ENCODE measurements around the gene GGN. TPM values are rescaled to one million over a fixed set of nuclear protein-coding genes. Genes with fewer than 3 reads are reported as not detected.
"Not testable (repeated sequence)": the region's sequence is repeated elsewhere in the genome, so short reads cannot be mapped to it uniquely, and the experiment has no call there.

Gene GGN
- total RNA-seq, 2 donors from 2014 or later = 0.95 TPM; not detected in 1

DNA sequence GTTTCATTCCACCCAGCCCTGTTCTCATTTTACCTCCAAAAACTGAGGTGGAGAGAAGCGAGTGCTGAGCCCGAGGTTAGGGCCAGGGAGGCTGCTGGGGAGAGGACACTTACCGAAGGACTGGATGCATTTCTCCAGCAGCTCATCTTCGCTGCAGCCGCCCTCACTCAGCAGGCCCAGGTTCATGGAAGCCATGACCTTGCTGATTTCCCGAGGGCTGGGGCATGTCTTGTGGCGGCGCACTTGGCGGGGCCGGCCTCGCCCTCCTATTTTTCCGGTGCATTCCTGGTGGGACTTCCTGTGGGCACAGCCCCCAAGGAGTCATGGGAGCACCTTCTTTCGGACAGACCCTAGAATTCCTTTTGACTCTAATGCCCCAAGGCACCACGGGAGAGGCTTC lies 34.0 kb upstream of the GGN start:
- Mint-ChIP-seq H3K27me3 (no peaks in the 10 kb centered on the region), H3K27ac (no peak overlapping the region), H3K4me1 (peaks cover 23% of the 10 kb centered on the region), H3K36me3 (ENCODE audit: low read depth) (peaks cover 23% of the 10 kb centered on the region), H3K9me3 (no peaks in the 10 kb centered on the region), H3K4me3 (no peak overlapping the region)
- ATAC-seq (replicated peaks) = no peak

DNA sequence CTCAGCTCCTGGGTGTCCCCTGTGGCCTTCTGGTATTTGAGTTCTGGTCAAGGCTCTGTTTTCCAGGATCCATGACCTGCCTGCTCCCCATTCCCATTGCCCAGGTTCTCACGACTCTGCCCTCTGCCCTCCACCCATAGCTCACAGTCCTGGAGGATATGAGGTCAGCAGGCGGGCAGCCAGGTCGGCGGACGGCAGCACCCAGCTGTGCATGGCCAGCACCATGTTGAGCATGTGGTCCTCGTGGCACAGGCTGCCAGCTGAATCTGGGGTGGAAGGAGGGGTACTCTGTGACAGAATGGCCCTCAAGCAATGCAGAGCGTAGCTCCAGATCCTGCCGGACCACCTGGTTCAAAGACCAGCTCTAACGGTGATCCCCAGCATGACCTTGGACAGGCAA lies 33.1 kb upstream of the GGN start:
- H3K36me3 Mint-ChIP-seq (ENCODE audit: low read depth) = peaks cover 24% of the 10 kb centered on the region
- H3K9me3 Mint-ChIP-seq = no peaks in the 10 kb centered on the region
- no peak overlapping the region for H3K27ac Mint-ChIP-seq
- H3K27me3 Mint-ChIP-seq = no peaks in the 10 kb centered on the region
- H3K4me3 Mint-ChIP-seq = no peak overlapping the region
- no peak for ATAC-seq (replicated peaks)
- peaks cover 23% of the 10 kb centered on the region for H3K4me1 Mint-ChIP-seq

DNA sequence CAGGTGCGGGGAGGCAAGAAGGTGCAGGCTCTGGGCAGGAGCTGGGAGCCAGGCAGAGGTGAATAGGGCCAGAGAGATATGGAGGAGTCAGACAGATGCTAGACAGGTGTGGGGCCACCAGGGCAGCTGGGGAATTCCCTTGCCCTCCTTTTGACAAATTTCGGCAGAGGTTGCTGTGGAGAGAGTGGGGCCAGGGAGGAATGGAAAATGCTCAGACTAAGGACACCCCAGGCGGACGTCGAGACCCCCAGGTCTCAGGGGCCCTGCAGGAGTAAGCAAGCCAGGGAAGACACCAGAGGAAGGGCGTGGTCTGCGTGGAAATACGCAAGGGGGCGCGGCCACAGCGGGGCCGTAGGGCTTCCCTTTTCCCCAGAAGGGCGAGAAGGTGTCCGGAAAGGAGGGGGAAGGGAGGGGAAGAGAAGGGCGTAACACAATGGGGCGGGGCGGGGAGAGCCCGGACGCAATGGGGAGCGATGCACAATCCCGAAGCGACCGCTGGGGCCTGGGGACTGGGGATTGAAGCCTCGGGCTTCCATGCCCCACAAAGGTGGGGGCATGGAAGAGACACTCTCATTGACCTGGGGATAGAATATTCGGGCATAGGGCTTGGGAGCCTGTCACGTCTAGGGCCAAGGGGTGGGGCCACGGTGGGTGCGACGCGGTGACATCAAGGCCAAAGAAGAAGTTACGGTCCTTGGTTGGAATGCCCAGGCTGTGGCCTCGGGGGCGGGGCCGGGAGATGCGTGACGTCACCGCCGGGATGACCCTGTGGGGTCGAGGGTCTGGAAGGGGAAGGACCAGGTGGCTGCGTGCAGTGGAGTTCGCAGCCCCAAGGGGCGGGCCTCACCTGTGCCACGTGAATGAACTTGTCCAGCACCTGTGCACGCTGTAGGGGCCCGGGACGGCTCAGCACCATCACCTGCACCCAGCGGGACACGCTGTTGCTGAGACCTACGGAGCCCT lies 30.0 kb upstream of the GGN start:
- no peaks in the 10 kb centered on the region for H3K27me3 Mint-ChIP-seq
- H3K4me1 Mint-ChIP-seq = peaks cover 23% of the 10 kb centered on the region

DNA sequence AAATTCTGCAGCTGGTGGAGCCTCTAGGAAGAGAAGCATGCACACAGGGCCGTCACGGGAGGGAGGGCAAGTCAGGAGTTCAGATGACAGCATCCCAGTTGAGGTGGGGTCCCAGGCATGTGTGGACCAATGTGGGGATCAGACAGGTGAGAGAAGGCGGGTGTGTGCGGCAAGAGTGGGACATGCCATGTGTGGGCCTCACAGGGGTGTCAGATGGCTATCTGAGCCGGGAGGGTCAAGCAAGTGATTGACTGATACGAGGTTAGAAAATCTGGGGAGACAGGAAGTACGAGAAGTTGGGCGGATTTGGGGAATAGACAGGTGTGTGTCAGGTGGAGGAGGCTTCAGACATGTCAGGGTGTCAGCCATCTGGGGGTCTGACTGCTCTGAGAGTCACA lies 29.3 kb upstream of the GGN start:
- Mint-ChIP-seq H3K27me3 (no peaks in the 10 kb centered on the region), H3K4me1 (peaks cover 23% of the 10 kb centered on the region), H3K9me3 (no peaks in the 10 kb centered on the region), H3K27ac (peak overlapping the region; percentile 92), H3K36me3 (ENCODE audit: low read depth) (peaks cover 24% of the 10 kb centered on the region), H3K4me3 (peak overlapping the region; percentile 83)
- no peak for ATAC-seq (replicated peaks)

More for the DNA sequence above, 30.0 kb upstream of the GGN start:
- peak; percentile 90 for ATAC-seq (replicated peaks)
- H3K36me3 Mint-ChIP-seq (ENCODE audit: low read depth) = peaks cover 18% of the 10 kb centered on the region
- peak overlapping the region; percentile 83 for H3K4me3 Mint-ChIP-seq
- H3K27ac Mint-ChIP-seq = peak overlapping the region; percentile 92
- H3K9me3 Mint-ChIP-seq = no peaks in the 10 kb centered on the region

DNA sequence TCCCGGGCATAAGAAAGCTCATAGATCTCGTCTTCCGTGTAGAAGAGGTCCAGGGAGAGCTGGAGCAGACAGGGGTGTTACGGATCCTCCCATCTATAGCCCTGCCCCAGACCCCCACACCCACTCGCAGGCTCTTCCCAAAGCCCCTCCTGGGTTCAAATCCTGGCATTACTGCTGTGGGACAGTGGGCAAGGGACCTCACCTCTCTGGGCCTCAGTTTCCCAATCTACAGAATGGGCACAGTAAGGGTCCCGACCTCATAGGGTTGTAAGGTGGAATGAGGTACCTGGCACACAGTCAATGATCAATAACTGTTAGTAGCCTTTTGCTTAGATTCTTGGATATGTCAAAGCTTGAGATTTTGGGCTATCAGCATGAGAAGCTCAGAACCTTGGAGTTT lies 25.6 kb upstream of the GGN start:
- ATAC-seq (replicated peaks) = no peak
- peaks cover 12% of the 10 kb centered on the region for H3K4me1 Mint-ChIP-seq
- no peaks in the 10 kb centered on the region for H3K9me3 Mint-ChIP-seq
- no peaks in the 10 kb centered on the region for H3K27me3 Mint-ChIP-seq
- peaks cover 42% of the 10 kb centered on the region for H3K36me3 Mint-ChIP-seq (ENCODE audit: low read depth)
- no peak overlapping the region for H3K27ac Mint-ChIP-seq
- no peak overlapping the region for H3K4me3 Mint-ChIP-seq

DNA sequence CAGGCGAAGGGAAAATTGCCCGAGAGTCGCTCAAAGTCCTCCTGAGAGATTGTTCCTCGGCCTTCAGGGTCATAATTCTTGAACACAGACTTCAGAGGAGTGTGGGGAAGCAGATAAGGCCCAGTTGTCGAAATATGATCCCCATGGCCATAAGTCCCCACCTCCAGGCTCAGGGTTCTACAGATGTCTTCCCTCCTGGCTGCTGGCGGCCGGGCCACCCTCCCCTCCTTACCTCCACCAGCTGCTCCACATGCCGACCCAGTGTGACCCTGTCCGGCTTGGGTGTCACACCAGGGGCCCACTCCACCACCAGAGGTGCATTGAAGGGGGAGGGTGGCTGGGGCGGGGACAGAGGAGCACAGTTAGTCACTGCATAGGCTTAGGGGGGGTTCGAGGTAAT lies 25.1 kb upstream of the GGN start:
- ATAC-seq (replicated peaks) = no peak
- no peak overlapping the region for H3K4me3 Mint-ChIP-seq
- H3K9me3 Mint-ChIP-seq = no peaks in the 10 kb centered on the region
- H3K27ac Mint-ChIP-seq = no peak overlapping the region
- H3K4me1 Mint-ChIP-seq = peaks cover 11% of the 10 kb centered on the region
- H3K36me3 Mint-ChIP-seq (ENCODE audit: low read depth) = peaks cover 46% of the 10 kb centered on the region
- no peaks in the 10 kb centered on the region for H3K27me3 Mint-ChIP-seq

DNA sequence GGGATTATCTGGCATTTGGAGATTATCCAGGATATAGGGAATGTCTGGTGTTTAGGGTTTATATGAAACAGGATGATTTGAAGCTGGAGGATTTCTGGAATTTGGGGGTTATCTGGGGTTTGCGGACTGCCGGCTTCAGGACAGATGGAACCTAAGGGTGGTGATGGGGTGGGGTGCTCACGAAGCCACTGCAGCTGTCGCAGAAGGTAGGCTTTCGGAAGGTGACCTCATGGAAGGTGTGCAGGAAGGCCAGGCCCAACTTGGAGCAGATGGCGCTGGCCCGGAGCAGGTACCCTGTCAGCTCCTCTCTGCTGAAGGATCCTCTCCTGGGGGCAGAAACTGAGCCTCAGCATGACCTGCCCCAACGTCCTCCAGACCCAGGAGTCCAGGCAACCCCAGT lies 24.7 kb upstream of the GGN start:
- H3K9me3 Mint-ChIP-seq = no peaks in the 10 kb centered on the region
- no peak overlapping the region for H3K27ac Mint-ChIP-seq
- H3K36me3 Mint-ChIP-seq (ENCODE audit: low read depth) = peaks cover 44% of the 10 kb centered on the region
- peaks cover 6% of the 10 kb centered on the region for H3K4me1 Mint-ChIP-seq
- H3K4me3 Mint-ChIP-seq = no peak overlapping the region
- no peak for ATAC-seq (replicated peaks)
- H3K27me3 Mint-ChIP-seq = no peaks in the 10 kb centered on the region

DNA sequence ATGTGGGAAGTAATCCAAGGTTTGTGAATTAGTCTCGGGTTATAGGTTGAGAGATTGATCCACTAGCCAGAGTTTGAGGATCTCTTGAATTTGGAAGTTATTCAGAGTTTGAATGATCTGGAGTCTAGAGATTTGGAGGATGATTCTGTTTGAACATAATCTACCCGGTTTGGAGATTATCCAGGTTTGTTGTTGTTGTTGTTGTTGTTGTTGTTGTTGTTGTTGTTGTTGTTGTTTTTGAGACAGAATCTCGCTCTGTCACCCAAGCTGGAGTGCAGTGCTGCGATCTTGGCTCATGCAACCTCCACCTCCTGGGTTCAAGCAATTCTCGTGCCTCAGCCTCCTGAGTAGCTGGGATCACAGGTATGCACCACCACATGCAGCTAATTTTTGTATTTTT lies 24.1 kb upstream of the GGN start:
- not testable (repeated sequence) for H3K27me3 Mint-ChIP-seq; H3K4me3 Mint-ChIP-seq; H3K4me1 Mint-ChIP-seq; H3K27ac Mint-ChIP-seq; H3K9me3 Mint-ChIP-seq; ATAC-seq (replicated peaks)
- H3K36me3 Mint-ChIP-seq (ENCODE audit: low read depth) = peaks cover 44% of the 10 kb centered on the region

DNA sequence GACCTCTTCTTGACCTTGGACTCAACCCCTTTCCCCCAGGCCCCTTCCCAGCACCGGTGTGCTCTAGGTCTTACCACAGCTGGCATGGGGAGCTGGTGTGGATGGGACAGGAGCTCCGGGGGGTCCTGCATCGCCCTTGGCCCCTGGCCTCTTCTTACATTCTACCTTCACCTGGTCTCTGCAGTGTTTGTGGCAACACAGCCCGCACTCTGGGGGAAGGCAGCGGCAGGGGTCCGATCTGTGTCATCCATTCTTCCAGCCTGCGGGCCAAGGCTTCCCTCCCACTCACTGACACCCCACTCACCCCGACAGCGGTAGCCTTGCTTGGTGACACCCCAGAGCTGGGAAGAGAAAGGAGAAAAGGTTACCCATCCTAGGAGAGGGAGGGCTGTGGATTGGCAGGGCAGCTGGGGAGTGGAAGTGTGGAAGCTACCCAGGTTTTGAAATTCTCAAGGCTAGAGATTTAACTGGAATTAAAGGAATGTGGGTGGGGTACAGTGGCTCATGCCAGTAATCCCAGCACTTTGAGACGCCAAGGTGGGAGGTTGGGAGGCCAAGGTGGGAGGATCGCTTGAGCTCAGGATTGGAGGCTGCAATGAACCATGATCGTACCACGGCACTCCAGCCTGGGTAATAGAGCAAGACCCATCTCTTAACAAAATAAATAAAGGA lies 23.3 kb upstream of the GGN start:
- Mint-ChIP-seq H3K9me3 (no peaks in the 10 kb centered on the region), H3K27me3 (no peaks in the 10 kb centered on the region), H3K27ac (no peak overlapping the region)

DNA sequence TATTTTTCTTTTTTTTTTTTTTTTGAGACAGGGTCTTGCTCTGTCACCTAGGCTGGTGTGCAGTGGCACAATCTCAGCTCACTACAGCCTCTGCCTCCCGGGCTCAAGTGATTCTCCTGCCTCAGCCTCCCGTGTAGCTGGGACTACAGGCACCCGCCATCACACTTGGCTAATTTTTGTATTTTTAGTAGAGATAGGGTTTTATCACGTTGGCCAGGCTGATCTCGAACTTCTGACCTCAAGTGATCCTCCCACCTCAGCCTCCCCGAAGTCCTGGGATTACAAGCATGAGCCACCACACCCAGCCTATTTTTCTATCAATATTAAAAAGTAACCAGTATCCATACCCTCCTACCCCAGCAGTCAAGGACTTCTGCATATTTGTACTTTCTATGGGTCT lies 22.6 kb upstream of the GGN start:
- H3K9me3 Mint-ChIP-seq; ATAC-seq (replicated peaks); H3K27me3 Mint-ChIP-seq; H3K4me3 Mint-ChIP-seq; H3K27ac Mint-ChIP-seq; H3K4me1 Mint-ChIP-seq: not testable (repeated sequence)
- H3K36me3 Mint-ChIP-seq (ENCODE audit: low read depth) = peaks cover 55% of the 10 kb centered on the region

More for the DNA sequence above, 23.3 kb upstream of the GGN start:
- H3K36me3 Mint-ChIP-seq (ENCODE audit: low read depth) = peaks cover 49% of the 10 kb centered on the region
- H3K4me1 Mint-ChIP-seq = no peaks in the 10 kb centered on the region
- no peak for ATAC-seq (replicated peaks)
- no peak overlapping the region for H3K4me3 Mint-ChIP-seq

DNA sequence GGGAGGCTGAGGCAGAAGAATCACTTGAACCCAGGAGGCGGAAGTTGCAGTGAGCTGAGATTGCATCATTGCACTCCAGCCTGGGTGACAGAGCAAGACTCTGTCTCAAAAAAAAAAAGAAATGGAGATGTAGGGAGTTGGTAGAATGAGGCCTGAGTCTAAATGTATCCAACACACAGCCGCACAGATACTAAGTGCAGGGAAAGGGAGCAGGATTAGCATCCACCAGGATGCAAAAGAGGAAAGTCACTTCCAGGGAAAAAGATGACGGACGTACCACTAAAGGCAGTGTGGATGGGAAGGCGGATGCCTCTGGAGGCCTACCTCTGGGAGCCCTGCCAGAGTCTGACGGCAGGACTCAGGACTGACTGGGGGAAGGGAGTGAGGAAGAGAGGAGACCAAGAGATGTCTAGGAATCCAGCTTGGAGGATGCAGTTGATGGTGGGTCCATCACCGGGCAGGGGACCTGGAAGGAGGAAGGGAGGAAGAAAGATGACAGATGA lies 21.8 kb upstream of the GGN start:
- H3K27me3 Mint-ChIP-seq = no peaks in the 10 kb centered on the region
- no peaks in the 10 kb centered on the region for H3K4me1 Mint-ChIP-seq
- H3K36me3 Mint-ChIP-seq (ENCODE audit: low read depth) = peaks cover 62% of the 10 kb centered on the region
- H3K9me3 Mint-ChIP-seq = no peaks in the 10 kb centered on the region
- no peak for ATAC-seq (replicated peaks)
- H3K27ac Mint-ChIP-seq = peak overlapping the region; percentile 6
- H3K4me3 Mint-ChIP-seq = no peak overlapping the region

DNA sequence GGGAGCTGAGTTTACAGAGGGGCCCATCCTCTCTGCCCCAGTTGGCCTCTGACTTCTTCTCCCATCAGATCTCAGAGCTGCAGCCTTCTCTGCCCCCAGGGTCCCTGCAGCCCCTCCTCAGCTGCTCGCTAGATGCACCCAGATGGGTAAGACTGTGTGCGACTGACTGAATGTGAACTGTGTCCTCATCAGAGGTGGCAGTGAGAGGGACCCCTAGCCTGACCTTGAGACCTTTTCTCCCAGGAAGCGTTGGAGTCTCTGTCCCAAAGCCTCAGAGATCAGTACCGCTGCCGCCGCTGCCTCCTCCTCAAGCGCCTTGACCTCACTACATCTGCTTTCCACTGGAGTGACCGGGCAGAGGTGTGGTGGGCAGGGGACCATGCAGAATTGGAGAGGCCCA lies 17.4 kb upstream of the GGN start:
- H3K9me3 Mint-ChIP-seq = no peaks in the 10 kb centered on the region
- no peak for ATAC-seq (replicated peaks)
- H3K36me3 Mint-ChIP-seq (ENCODE audit: low read depth) = peaks cover 72% of the 10 kb centered on the region
- H3K4me3 Mint-ChIP-seq = peak overlapping the region; percentile 82
- no peaks in the 10 kb centered on the region for H3K27me3 Mint-ChIP-seq
- peaks cover 4% of the 10 kb centered on the region for H3K4me1 Mint-ChIP-seq
- H3K27ac Mint-ChIP-seq = peak overlapping the region; percentile 80

DNA sequence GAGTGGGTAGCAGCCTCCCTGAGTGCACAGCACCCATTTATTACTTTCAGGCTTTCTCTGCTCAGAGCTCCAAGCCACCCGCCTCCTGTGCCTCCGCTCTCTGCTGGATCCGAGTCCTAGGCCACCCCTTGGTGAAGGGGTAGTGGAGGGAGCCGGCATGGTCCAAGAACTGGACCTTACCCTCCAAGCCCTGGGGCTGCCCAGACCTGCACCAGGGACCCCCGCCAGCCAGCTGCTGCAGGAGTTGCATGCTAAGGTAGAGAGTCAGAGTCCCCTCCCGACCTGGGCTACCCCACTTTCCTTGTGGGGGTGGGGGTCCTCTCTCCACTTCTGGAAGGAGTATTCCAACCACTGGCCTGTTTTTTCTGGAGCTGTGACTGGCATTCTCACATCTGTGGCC lies 17.0 kb upstream of the GGN start:
- Mint-ChIP-seq H3K27me3 (no peaks in the 10 kb centered on the region), H3K4me1 (peaks cover 4% of the 10 kb centered on the region), H3K4me3 (peak overlapping the region; percentile 82), H3K27ac (peak overlapping the region; percentile 80), H3K36me3 (ENCODE audit: low read depth) (peaks cover 68% of the 10 kb centered on the region), H3K9me3 (no peaks in the 10 kb centered on the region)
- no peak for ATAC-seq (replicated peaks)

DNA sequence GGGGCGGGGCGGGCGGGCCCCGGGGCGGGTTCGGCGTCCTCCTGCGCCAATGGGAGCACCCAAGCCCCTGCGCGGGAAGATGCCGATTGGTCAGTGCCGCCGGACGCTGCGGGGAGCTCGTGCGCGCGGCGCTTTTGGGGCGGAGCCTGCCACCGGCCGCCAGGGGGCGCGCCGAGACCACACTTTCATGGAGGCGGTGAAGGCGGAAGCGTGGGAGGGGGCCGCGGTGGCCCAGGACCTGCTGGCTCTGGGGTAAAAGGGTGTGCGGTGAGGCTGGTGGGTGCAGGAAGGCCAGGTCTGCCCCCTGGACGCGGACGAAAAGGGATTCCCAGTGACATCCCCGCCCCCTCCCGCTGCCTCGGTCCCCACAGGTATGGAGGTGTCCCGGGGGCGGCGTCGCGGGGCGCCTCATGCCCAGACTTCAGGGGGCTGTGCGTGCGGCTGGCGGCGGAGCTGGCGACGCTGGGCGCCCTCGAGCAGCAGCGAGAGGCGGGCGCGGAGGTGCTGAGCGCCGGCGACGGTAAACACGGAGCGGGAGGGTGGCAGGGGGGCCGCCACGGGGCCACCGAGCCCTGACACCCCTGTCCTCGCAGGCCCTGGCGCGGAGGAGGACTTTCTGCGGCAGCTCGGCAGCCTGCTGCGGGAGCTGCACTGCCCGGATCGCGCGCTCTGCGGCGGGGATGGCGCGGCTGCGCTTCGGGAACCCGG lies 15.3 kb upstream of the GGN start, which contains the start of gene FAM98C:
TSS of gene FAM98C (plus strand) at position 127 of the 708 bp plus-strand sequence. CDS start at position 188, 61 bp downstream.
- no peaks in the 10 kb centered on the region for H3K27me3 Mint-ChIP-seq
- peaks cover 4% of the 10 kb centered on the region for H3K4me1 Mint-ChIP-seq
- peaks cover 51% of the 10 kb centered on the region for H3K36me3 Mint-ChIP-seq (ENCODE audit: low read depth)

More for the DNA sequence above, 15.3 kb upstream of the GGN start, which contains the start of gene FAM98C:
- ATAC-seq (replicated peaks) = peak; percentile 97
- Mint-ChIP-seq H3K9me3 (no peaks in the 10 kb centered on the region), H3K4me3 (peak within 1 kb of the TSS; percentile 82), H3K27ac (peak within 1 kb of the TSS; percentile 80)

Data from activated T-helper 17 cell treated with anti-CD3 and anti-CD28 coated beads, Interleukin-2, amount 50 U/mL, for 72 hours (primary cell).